Measurements from ENCODE around the gene TRIM37.

The TRIM37 gene

GRCh38 chr17:59007995-59008394 lies 98.7 kb downstream of the TRIM37 start:
- TF ChIP-seq ZBTB7A (IDR thresholded peaks at IDR 0.05; ENCODE audit: low read depth) = no peak
- TF ChIP-seq TCF12 (IDR thresholded peaks at IDR 0.05; ENCODE audit: low read depth) = no peak
- no peak for TF ChIP-seq YY1 (IDR thresholded peaks at IDR 0.05; ENCODE audit: low read depth)
- no peak for TF ChIP-seq CREB1 (IDR thresholded peaks at IDR 0.05; ENCODE audit: low read depth)
- TF ChIP-seq RAD21 (IDR thresholded peaks at IDR 0.05; ENCODE audit: low read depth) = no peak
- no peak for TF ChIP-seq EGR1 (IDR thresholded peaks at IDR 0.05)
- TF ChIP-seq REST (IDR thresholded peaks at IDR 0.05; ENCODE audit: low read depth) = no peak
- no peak for TF ChIP-seq FOXM1 (IDR thresholded peaks at IDR 0.05; ENCODE audit: borderline replicate concordance, low read depth)
- no peak for TF ChIP-seq USF1 (IDR thresholded peaks at IDR 0.05)
- TF ChIP-seq EP300 (IDR thresholded peaks at IDR 0.05; ENCODE audit: borderline replicate concordance) = no peak
- TF ChIP-seq NFIC (IDR thresholded peaks at IDR 0.05) = no peak
- TF ChIP-seq MAX (IDR thresholded peaks at IDR 0.05) = no peak
- TF ChIP-seq TEAD4 (IDR thresholded peaks at IDR 0.05) = no peak

- TF ChIP-seq RAD21 (IDR thresholded peaks at IDR 0.05; ENCODE audit: low read depth) (peak; percentile 91), NFIC (IDR thresholded peaks at IDR 0.05) (no peak)
Measured at GRCh38 chr17:59004338-59005111, 102.2 kb downstream of the TRIM37 start.

GRCh38 chr17:59003860-59004259 lies 102.8 kb downstream of the TRIM37 start:
- TF ChIP-seq USF1 (IDR thresholded peaks at IDR 0.05) (no peak), ZBTB7A (IDR thresholded peaks at IDR 0.05; ENCODE audit: low read depth) (no peak), CEBPB (IDR thresholded peaks at IDR 0.05) (no peak), RAD21 (IDR thresholded peaks at IDR 0.05; ENCODE audit: low read depth) (no peak), TEAD4 (IDR thresholded peaks at IDR 0.05) (no peak), REST (IDR thresholded peaks at IDR 0.05; ENCODE audit: low read depth) (no peak), CREB1 (IDR thresholded peaks at IDR 0.05; ENCODE audit: low read depth) (no peak), NFIC (IDR thresholded peaks at IDR 0.05) (no peak), EGR1 (IDR thresholded peaks at IDR 0.05) (no peak), EP300 (IDR thresholded peaks at IDR 0.05; ENCODE audit: borderline replicate concordance) (no peak), FOXM1 (IDR thresholded peaks at IDR 0.05; ENCODE audit: borderline replicate concordance, low read depth) (no peak), MAX (IDR thresholded peaks at IDR 0.05) (no peak), YY1 (IDR thresholded peaks at IDR 0.05; ENCODE audit: low read depth) (no peak), TCF12 (IDR thresholded peaks at IDR 0.05; ENCODE audit: low read depth) (no peak)

- TF ChIP-seq RAD21 (IDR thresholded peaks at IDR 0.05; ENCODE audit: low read depth) (no peak), MAX (IDR thresholded peaks at IDR 0.05) (no peak), TEAD4 (IDR thresholded peaks at IDR 0.05) (no peak), EP300 (IDR thresholded peaks at IDR 0.05; ENCODE audit: borderline replicate concordance) (no peak), NFIC (IDR thresholded peaks at IDR 0.05) (no peak), CEBPB (IDR thresholded peaks at IDR 0.05) (no peak), FOXM1 (IDR thresholded peaks at IDR 0.05; ENCODE audit: borderline replicate concordance, low read depth) (no peak), REST (IDR thresholded peaks at IDR 0.05; ENCODE audit: low read depth) (no peak), ZBTB7A (IDR thresholded peaks at IDR 0.05; ENCODE audit: low read depth) (no peak), TCF12 (IDR thresholded peaks at IDR 0.05; ENCODE audit: low read depth) (no peak)
Measured at GRCh38 chr17:59002848-59003247, 103.8 kb downstream of the TRIM37 start.

Measured in Ishikawa (cell line).